Neural cell (in vitro differentiated cells): ENCODE measurements around the gene CREBBP. TPM values are rescaled to one million over a fixed set of nuclear protein-coding genes. Genes with fewer than 3 reads are reported as not detected.

Experiments used
- H2AFZ ChIP-seq: fragments of 200-600, 300-800 bp; sonication (generic), shearing (Covaris generic); 2 replicates; pipeline ENCODE4 v1.6.0; 2014; ENCODE audit warnings: low read depth, mild to moderate bottlenecking, antibody characterized with exemption, low read length, moderate library complexity
- H3F3A ChIP-seq: fragments of 200-600 bp; shearing (Covaris generic); 2 replicates; pipeline ENCODE4 v1.6.1; 2016; ENCODE audit warnings: mild to moderate bottlenecking, moderate library complexity, mixed read lengths, antibody characterized with exemption, low read length; ENCODE audit not compliant: insufficient read depth, poor library complexity, severe bottlenecking
- H3K27ac ChIP-seq: fragments of 200-600, 300-800 bp; sonication (generic), shearing (Covaris generic); 2 replicates; pipeline ENCODE4 v1.5.1; 2014; ENCODE audit warnings: mild to moderate bottlenecking, low read length, moderate library complexity
- H3K27me3 ChIP-seq: fragments of 300-800, 200-600 bp; sonication (generic), shearing (Covaris generic); 2 replicates; pipeline ENCODE4 v1.6.0; 2014; ENCODE audit warnings: mild to moderate bottlenecking, low read depth, low read length, moderate library complexity; ENCODE audit not compliant: insufficient read depth
- H3K36me3 ChIP-seq: fragments of 300-800, 200-600 bp; sonication (generic), shearing (Covaris generic); 2 replicates; pipeline ENCODE4 v1.5.1; 2014; ENCODE audit warnings: mild to moderate bottlenecking, antibody characterized with exemption, low read length, moderate library complexity; ENCODE audit not compliant: insufficient read depth
- H3K4me2 ChIP-seq: fragments of 300-800, 200-600 bp; sonication (generic), shearing (Covaris generic); 2 replicates; pipeline ENCODE4 v1.6.0; 2014; ENCODE audit warnings: mild to moderate bottlenecking, low read length
- H3K4me3 ChIP-seq: fragments of 300-800, 200-600 bp; sonication (generic), shearing (Covaris generic); 2 replicates; pipeline ENCODE4 v1.5.1; 2014; ENCODE audit warnings: mild to moderate bottlenecking, low read length, moderate library complexity
- H3K79me2 ChIP-seq: fragments of 200-600 bp; shearing (Covaris generic); replicated peaks from 2 replicates; pipeline ENCODE4 v1.6.0; 2014; ENCODE audit warnings: mild to moderate bottlenecking, low read length, moderate library complexity; ENCODE audit not compliant: insufficient read depth
- H3K9ac ChIP-seq: fragments of 300-800, 200-600 bp; sonication (generic), shearing (Covaris generic); 2 replicates; pipeline ENCODE4 v1.6.1; 2016; ENCODE audit warnings: mild to moderate bottlenecking, low read length, mixed read lengths
- H3K9me2 ChIP-seq: fragments of 200-600 bp; shearing (Covaris generic); 2 replicates; pipeline ENCODE4 v1.6.1; 2016; ENCODE audit warnings: mild to moderate bottlenecking, low read length, mixed read lengths; ENCODE audit not compliant: insufficient read depth
- H3K9me3 ChIP-seq: fragments of 200-600, 300-800 bp; sonication (generic), shearing (Covaris generic); 2 replicates; pipeline ENCODE4 v1.6.1; 2016; ENCODE audit warnings: mild to moderate bottlenecking, mixed run types, low read length, moderate library complexity, mixed read lengths
- H4K20me1 ChIP-seq: fragments of 200-600 bp; shearing (Covaris generic); 2 replicates; pipeline ENCODE4 v1.6.1; 2016; ENCODE audit warnings: mild to moderate bottlenecking, mixed run types; ENCODE audit not compliant: insufficient read depth
- EP300 ChIP-seq: fragments of 450-650 bp; conservative IDR thresholded peaks from 2 replicates; pipeline ENCODE4 v1.6.1; 2014; ENCODE audit warnings: antibody characterized with exemption, mild to moderate bottlenecking, moderate library complexity; ENCODE audit not compliant: poor library complexity, severe bottlenecking
- EZH2 ChIP-seq: fragments of 200-600, 300-800 bp; shearing (Covaris generic), sonication (generic); IDR thresholded peaks from 2 replicates; pipeline ENCODE4 v1.6.1; 2014; ENCODE audit warnings: antibody characterized with exemption, low read length, borderline replicate concordance, mild to moderate bottlenecking; ENCODE audit not compliant: insufficient read depth, poor library complexity, severe bottlenecking
- MXI1 ChIP-seq: fragments of 450-650 bp; conservative IDR thresholded peaks from 2 replicates; pipeline ENCODE4 v1.6.1; 2014; ENCODE audit warnings: antibody characterized with exemption, mild to moderate bottlenecking; ENCODE audit not compliant: poor library complexity, severe bottlenecking
- POLR2AphosphoS5 ChIP-seq: IDR thresholded peaks from 2 replicates; pipeline ENCODE4 v1.6.1; 2012
- RAD21 ChIP-seq: fragments of 450-650 bp; conservative IDR thresholded peaks from 2 replicates; pipeline ENCODE4 v1.6.1; 2014; ENCODE audit warnings: antibody characterized with exemption, mild to moderate bottlenecking, moderate library complexity
- SMC3 ChIP-seq: fragments of 450-650 bp; conservative IDR thresholded peaks from 2 replicates; pipeline ENCODE4 v1.6.1; 2014; ENCODE audit warnings: antibody characterized with exemption, mild to moderate bottlenecking, moderate library complexity; ENCODE audit not compliant: poor library complexity
- TAF1 ChIP-seq: IDR thresholded peaks from 2 replicates; pipeline ENCODE4 v1.6.1; 2012; ENCODE audit warnings: low read depth
- polyA plus RNA-seq: library from polyadenylated mRNA; depleted of rRNA; stranded (reverse); fragments of >200 nt; gene quantifications from 2 replicates; pipeline ENCODE4 v1.2.3, GENCODE V29; 2014
- TF ChIP-seq, protein P1 (sequence below): IDR thresholded peaks from 2 replicates; pipeline ENCODE4 v1.6.1; 2012; ENCODE audit warnings: borderline replicate concordance
- TF ChIP-seq, protein P2 (sequence below): fragments of 450-650 bp; IDR thresholded peaks from 2 replicates; pipeline ENCODE4 v1.5.1; 2014; ENCODE audit warnings: antibody characterized with exemption, mild to moderate bottlenecking, moderate library complexity; ENCODE audit not compliant: poor library complexity, severe bottlenecking

Gene CREBBP
- polyA plus RNA-seq, 1 donor from 2014 or later = 3.3 TPM

DNA sequence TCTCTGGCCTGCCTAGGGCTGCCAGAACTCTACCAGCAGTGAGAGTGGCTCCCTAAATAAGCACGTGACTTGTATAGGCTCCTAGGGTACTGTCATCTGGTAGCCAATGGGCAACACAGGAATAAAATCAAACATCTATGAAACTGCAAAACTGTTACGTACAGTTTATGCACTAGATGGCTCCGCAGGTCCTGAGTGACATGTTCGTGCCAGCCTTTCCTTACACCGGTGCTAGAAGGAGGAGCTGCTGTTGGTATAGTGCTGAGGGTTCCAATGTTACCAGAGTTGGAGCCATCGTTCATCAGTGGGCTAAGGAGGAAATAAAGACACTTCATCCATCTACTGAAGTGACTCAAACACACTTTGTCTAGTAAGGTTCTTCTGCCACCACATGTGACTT, 99.9 kb downstream of the CREBBP start:
- Histone ChIP-seq H4K20me1 (no peaks in the 10 kb centered on the region), H3K4me3 (no peak overlapping the region), H3K27me3 (no peaks in the 10 kb centered on the region), H3K36me3 (peaks cover 7% of the 10 kb centered on the region), H3F3A (no peaks in the 10 kb centered on the region), H2AFZ (no peak overlapping the region), H3K27ac (no peak overlapping the region), H3K9ac (no peak overlapping the region), H3K4me2 (no peak overlapping the region), H3K9me2 (no peaks in the 10 kb centered on the region), H3K9me3 (no peaks in the 10 kb centered on the region), H3K79me2 (peaks cover 30% of the 10 kb centered on the region)
- TF ChIP-seq RAD21 (peak; percentile 66), EZH2 (no peak), EP300 (no peak), TAF1 (no peak), SMC3 (peak; percentile 70), POLR2AphosphoS5 (no peak), MXI1 (no peak)
- TF ChIP-seq, protein P1, sequence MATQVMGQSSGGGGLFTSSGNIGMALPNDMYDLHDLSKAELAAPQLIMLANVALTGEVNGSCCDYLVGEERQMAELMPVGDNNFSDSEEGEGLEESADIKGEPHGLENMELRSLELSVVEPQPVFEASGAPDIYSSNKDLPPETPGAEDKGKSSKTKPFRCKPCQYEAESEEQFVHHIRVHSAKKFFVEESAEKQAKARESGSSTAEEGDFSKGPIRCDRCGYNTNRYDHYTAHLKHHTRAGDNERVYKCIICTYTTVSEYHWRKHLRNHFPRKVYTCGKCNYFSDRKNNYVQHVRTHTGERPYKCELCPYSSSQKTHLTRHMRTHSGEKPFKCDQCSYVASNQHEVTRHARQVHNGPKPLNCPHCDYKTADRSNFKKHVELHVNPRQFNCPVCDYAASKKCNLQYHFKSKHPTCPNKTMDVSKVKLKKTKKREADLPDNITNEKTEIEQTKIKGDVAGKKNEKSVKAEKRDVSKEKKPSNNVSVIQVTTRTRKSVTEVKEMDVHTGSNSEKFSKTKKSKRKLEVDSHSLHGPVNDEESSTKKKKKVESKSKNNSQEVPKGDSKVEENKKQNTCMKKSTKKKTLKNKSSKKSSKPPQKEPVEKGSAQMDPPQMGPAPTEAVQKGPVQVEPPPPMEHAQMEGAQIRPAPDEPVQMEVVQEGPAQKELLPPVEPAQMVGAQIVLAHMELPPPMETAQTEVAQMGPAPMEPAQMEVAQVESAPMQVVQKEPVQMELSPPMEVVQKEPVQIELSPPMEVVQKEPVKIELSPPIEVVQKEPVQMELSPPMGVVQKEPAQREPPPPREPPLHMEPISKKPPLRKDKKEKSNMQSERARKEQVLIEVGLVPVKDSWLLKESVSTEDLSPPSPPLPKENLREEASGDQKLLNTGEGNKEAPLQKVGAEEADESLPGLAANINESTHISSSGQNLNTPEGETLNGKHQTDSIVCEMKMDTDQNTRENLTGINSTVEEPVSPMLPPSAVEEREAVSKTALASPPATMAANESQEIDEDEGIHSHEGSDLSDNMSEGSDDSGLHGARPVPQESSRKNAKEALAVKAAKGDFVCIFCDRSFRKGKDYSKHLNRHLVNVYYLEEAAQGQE = no peak
- TF ChIP-seq, protein P2, sequence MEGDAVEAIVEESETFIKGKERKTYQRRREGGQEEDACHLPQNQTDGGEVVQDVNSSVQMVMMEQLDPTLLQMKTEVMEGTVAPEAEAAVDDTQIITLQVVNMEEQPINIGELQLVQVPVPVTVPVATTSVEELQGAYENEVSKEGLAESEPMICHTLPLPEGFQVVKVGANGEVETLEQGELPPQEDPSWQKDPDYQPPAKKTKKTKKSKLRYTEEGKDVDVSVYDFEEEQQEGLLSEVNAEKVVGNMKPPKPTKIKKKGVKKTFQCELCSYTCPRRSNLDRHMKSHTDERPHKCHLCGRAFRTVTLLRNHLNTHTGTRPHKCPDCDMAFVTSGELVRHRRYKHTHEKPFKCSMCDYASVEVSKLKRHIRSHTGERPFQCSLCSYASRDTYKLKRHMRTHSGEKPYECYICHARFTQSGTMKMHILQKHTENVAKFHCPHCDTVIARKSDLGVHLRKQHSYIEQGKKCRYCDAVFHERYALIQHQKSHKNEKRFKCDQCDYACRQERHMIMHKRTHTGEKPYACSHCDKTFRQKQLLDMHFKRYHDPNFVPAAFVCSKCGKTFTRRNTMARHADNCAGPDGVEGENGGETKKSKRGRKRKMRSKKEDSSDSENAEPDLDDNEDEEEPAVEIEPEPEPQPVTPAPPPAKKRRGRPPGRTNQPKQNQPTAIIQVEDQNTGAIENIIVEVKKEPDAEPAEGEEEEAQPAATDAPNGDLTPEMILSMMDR = peak; percentile 57

DNA sequence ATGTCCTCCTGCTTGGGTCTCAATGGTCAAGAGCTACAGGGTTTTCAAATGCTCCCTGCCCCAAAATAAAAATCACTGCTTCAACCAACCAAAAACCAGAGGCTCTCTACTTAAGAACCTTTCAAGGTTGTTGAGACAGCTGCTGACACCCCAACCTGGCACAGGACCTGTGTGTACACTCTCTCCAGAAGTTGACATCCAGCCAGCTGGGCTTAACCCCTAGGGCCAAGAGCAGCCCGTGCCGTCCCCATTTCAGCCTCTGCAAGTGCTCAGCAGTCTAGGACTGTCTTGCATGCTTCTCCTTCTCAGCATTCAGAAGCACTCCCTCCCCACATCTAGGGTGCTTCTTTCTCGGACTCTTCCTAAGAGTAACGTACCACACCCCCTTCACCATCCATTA, 104.2 kb downstream of the CREBBP start:
- H3K9me2 ChIP-seq = no peaks in the 10 kb centered on the region
- no peak overlapping the region for H3K4me2 ChIP-seq
- H3K27ac ChIP-seq = no peak overlapping the region
- no peak overlapping the region for H3K4me3 ChIP-seq
- no peaks in the 10 kb centered on the region for H3K27me3 ChIP-seq
- H2AFZ ChIP-seq = no peak overlapping the region
- H3F3A ChIP-seq = no peaks in the 10 kb centered on the region
- H4K20me1 ChIP-seq = peaks cover 4% of the 10 kb centered on the region
- H3K36me3 ChIP-seq = peaks cover 14% of the 10 kb centered on the region
- peaks cover 1% of the 10 kb centered on the region for H3K79me2 ChIP-seq
- no peaks in the 10 kb centered on the region for H3K9me3 ChIP-seq
- TF ChIP-seq SMC3 (no peak), EZH2 (no peak), POLR2AphosphoS5 (no peak), TAF1 (no peak)
- TF ChIP-seq, protein P1 = no peak
- no peak overlapping the region for H3K9ac ChIP-seq
